ENCODE measurements around the gene BMP8A.

DNA sequence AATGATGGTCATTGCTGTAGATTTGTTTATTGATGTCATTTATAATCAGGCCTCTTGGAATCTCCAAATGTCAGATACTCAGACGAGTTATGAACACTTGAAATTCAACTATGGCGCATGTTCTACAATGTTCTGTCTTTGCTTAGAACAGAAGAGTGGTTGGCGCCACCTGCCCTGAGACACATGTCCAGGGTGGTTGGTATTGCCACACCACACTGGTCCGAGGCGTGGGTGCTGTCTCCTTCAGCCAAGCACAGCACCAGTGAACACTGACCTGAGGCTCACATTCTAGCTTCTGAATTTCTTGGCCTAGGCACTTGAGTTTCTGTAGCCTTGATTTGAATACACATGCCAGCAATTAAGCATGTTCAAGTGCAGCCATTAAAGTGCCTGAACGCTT, 10.1 kb upstream of the BMP8A start:
- TF ChIP-seq, protein P1, sequence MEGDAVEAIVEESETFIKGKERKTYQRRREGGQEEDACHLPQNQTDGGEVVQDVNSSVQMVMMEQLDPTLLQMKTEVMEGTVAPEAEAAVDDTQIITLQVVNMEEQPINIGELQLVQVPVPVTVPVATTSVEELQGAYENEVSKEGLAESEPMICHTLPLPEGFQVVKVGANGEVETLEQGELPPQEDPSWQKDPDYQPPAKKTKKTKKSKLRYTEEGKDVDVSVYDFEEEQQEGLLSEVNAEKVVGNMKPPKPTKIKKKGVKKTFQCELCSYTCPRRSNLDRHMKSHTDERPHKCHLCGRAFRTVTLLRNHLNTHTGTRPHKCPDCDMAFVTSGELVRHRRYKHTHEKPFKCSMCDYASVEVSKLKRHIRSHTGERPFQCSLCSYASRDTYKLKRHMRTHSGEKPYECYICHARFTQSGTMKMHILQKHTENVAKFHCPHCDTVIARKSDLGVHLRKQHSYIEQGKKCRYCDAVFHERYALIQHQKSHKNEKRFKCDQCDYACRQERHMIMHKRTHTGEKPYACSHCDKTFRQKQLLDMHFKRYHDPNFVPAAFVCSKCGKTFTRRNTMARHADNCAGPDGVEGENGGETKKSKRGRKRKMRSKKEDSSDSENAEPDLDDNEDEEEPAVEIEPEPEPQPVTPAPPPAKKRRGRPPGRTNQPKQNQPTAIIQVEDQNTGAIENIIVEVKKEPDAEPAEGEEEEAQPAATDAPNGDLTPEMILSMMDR (IDR thresholded peaks at IDR 0.05; ENCODE audit: low read length): no peak
- no peak for TF ChIP-seq EZH2phosphoT487 (IDR thresholded peaks at IDR 0.05; ENCODE audit: low read length)
- TF ChIP-seq EZH2 (optimal IDR thresholded peaks at IDR 0.05; ENCODE audit: low read depth, low read length): no peak
